Measurements from ENCODE around the gene MEF2A.

GRCh38 chr15:99657996-99658395 is 92.2 kb downstream of the MEF2A start:
- no peak for TF ChIP-seq CTCF (conservative IDR thresholded peaks at IDR 0.05 in 1 of 2, IDR thresholded peaks at IDR 0.05 in 1 of 2; ENCODE audit: extremely low read depth in 1 of 2, insufficient read depth in 1 of 2, low read depth in 1 of 2, low read length in 2 of 2)
- no peak for TF ChIP-seq EZH2 (IDR thresholded peaks at IDR 0.05; ENCODE audit: borderline replicate concordance, low read length)

Measured in mammary epithelial cell (primary cell).